HCT116 (cell line): ENCODE measurements around the gene MCF2L. TPM values are rescaled to one million over a fixed set of nuclear protein-coding genes. Genes with fewer than 3 reads are reported as not detected.

Experiments used
- ATAC-seq: fragments of 200-7000 bp; cut with Tn5 transposase; 2 replicates; pipeline ENCODE4 v1.9.1; 2020; ENCODE audit warnings: mild to moderate bottlenecking, moderate library complexity
- BruUV-seq: library from RNA; stranded (reverse); fragments of 400-500 nt; replicated peaks from 2 replicates; lab custom pipeline; 2021; lab: Mats Ljungman, UMichigan
- CTCF ChIA-PET: fragments of 300-600 bp; sonication (Branson Sonifier 250); formaldehyde crosslinking; loops from one replicate; lab custom pipeline; 2021; ENCODE audit warnings: antibody characterized with exemption; lab: Charles Lee
- POLR2A ChIA-PET: fragments of 300-600, 350-600 bp; sonication (Branson Sonifier 250); formaldehyde crosslinking; loops from one replicate; lab custom pipeline; 2021; ENCODE audit warnings: antibody characterized with exemption; lab: Charles Lee
- RAD21 ChIA-PET, 2 experiments: fragments of 300-600 bp; sonication (Branson Sonifier 250); formaldehyde crosslinking; loops; one replicate each; lab custom pipeline; 2023; ENCODE audit warnings: low total read pairs in 2 of 2; ENCODE audit not compliant: uncharacterized antibody in 2 of 2, unreplicated experiment in 2 of 2, low non-redundant PET in 1 of 2; lab: Charles Lee
- DNase-seq: peaks from one replicate; pipeline ENCODE4 v3.0.0-alpha.2; 2010; ENCODE audit warnings: low read depth, low spot score
- H2AFZ ChIP-seq: fragments of 200-600 bp; shearing (Covaris generic), sonication (generic); 2 replicates; pipeline ENCODE4 v1.6.1; 2017; ENCODE audit warnings: low read depth, mixed run types, mixed read lengths, antibody characterized with exemption, low read length; ENCODE audit not compliant: poor library complexity, severe bottlenecking
- H3K27ac ChIP-seq: 2 replicates; pipeline ENCODE4 v1.5.1; 2012; ENCODE audit warnings: low read depth, low read length
- H3K27me3 ChIP-seq: fragments of 200-600 bp; sonication (generic); 2 replicates; pipeline ENCODE4 v1.6.1; 2016; ENCODE audit warnings: mixed run types, low read length, mixed read lengths; ENCODE audit not compliant: insufficient read depth
- H3K36me3 ChIP-seq, 2 experiments: fragments of 200-500 bp in 1 of 2; fragments of 200-600 bp in 1 of 2; sonication (Bioruptor generic) in 1 of 2; sonication (generic) in 1 of 2; 2 replicates each; pipeline versions ENCODE4 v1.5.1 to v1.6.1; 2014 to 2016; ENCODE audit warnings: low read length in 2 of 2, inconsistent platforms in 1 of 2, mixed read lengths in 1 of 2, mixed run types in 1 of 2; ENCODE audit not compliant: insufficient read depth in 2 of 2, control insufficient read depth in 1 of 2
- H3K4me1 ChIP-seq, 2 experiments: fragments of 200-600 bp in 1 of 2; sonication (generic) in 1 of 2; 2 replicates each; pipeline versions ENCODE4 v1.5.1 to v1.6.1; 2012 to 2017; ENCODE audit warnings: low read length in 2 of 2, inconsistent platforms in 1 of 2, mild to moderate bottlenecking in 1 of 2, mixed read lengths in 1 of 2, mixed run types in 1 of 2, moderate library complexity in 1 of 2; ENCODE audit not compliant: insufficient read depth in 2 of 2, control insufficient read depth in 1 of 2
- H3K4me2 ChIP-seq: fragments of 200-600 bp; sonication (generic); 2 replicates; pipeline ENCODE4 v1.6.1; 2017; ENCODE audit warnings: mixed run types, low read length, mixed read lengths
- H3K4me3 ChIP-seq, 2 experiments: fragments of 200-600 bp in 1 of 2; sonication (generic) in 1 of 2; replicated peaks in 1 of 2; 2 replicates each; pipeline ENCODE4 v1.5.1; 2011 to 2016; ENCODE audit warnings: low read length in 2 of 2, control low read depth in 1 of 2, low read depth in 1 of 2, mild to moderate bottlenecking in 1 of 2, mixed read lengths in 1 of 2, mixed run types in 1 of 2
- H3K79me2 ChIP-seq: fragments of 200-600 bp; sonication (generic); 2 replicates; pipeline ENCODE4 v1.6.1; 2017; ENCODE audit warnings: mild to moderate bottlenecking, mixed run types, low read length, moderate library complexity, mixed read lengths; ENCODE audit not compliant: insufficient read depth
- H3K9ac ChIP-seq: fragments of 200-600 bp; sonication (generic); 2 replicates; pipeline ENCODE4 v1.6.1; 2016; ENCODE audit warnings: low read length, mixed read lengths
- H3K9me2 ChIP-seq: fragments of 200-600 bp; sonication (generic), shearing (Covaris generic); 2 replicates; pipeline ENCODE4 v1.6.1; 2017; ENCODE audit warnings: mixed run types, mild to moderate bottlenecking, moderate library complexity; ENCODE audit not compliant: insufficient read depth
- H3K9me3 ChIP-seq, 2 experiments: fragments of 200-500 bp in 1 of 2; fragments of 200-600 bp in 1 of 2; sonication (Bioruptor generic) in 1 of 2; sonication (generic) in 1 of 2; 2 replicates each; pipeline ENCODE4 v1.6.1; 2014 to 2017; ENCODE audit warnings: low read length in 2 of 2, mixed read lengths in 2 of 2, inconsistent platforms in 1 of 2, low read depth in 1 of 2, mild to moderate bottlenecking in 1 of 2, mixed run types in 1 of 2, moderate library complexity in 1 of 2; ENCODE audit not compliant: control insufficient read depth in 1 of 2, insufficient read depth in 1 of 2
- H4K20me1 ChIP-seq: fragments of 200-600 bp; sonication (generic), shearing (Covaris generic); 2 replicates; pipeline ENCODE4 v1.6.1; 2017; ENCODE audit warnings: mixed run types, mild to moderate bottlenecking, moderate library complexity; ENCODE audit not compliant: insufficient read depth
- CBX3 ChIP-seq: IDR thresholded peaks from 2 replicates; pipeline ENCODE4 v1.6.1; 2012; ENCODE audit warnings: low read depth
- EGR1 ChIP-seq: IDR thresholded peaks from 2 replicates; pipeline ENCODE4 v1.6.1; 2012; ENCODE audit warnings: low read depth
- POLR2AphosphoS5 ChIP-seq: IDR thresholded peaks from 2 replicates; pipeline ENCODE4 v1.6.1; 2011; ENCODE audit warnings: mild to moderate bottlenecking, low read depth, low read length, moderate library complexity
- RAD21 ChIP-seq: IDR thresholded peaks from 2 replicates; pipeline ENCODE4 v1.6.1; 2012; ENCODE audit warnings: low read depth, mild to moderate bottlenecking
- SP1 ChIP-seq: IDR thresholded peaks from 2 replicates; pipeline ENCODE4 v1.6.1; 2012; ENCODE audit warnings: low read depth
- YY1 ChIP-seq: IDR thresholded peaks from 2 replicates; pipeline ENCODE4 v1.6.1; 2011; ENCODE audit warnings: low read length, low read depth, moderate library complexity, mild to moderate bottlenecking; ENCODE audit not compliant: insufficient replicate concordance; ENCODE audit errors: extremely low read depth
- ZBTB33 ChIP-seq: IDR thresholded peaks from 2 replicates; pipeline ENCODE4 v1.6.1; 2011; ENCODE audit warnings: mild to moderate bottlenecking, low read length, moderate library complexity; ENCODE audit not compliant: insufficient replicate concordance; ENCODE audit errors: extremely low read depth
- ZNF274 ChIP-seq: fragments of 200-500 bp; sonication (Bioruptor generic); IDR thresholded peaks from 2 replicates; pipeline ENCODE4 v1.6.1; 2014; ENCODE audit warnings: mild to moderate bottlenecking, low read depth, low read length, inconsistent platforms
- intact Hi-C: fragments of 100-400 bp; cut with micrococcal nuclease; formaldehyde crosslinking; loops from 2 replicates; pipeline ENCODE4 v1.10.0; 2022
- total RNA-seq: library from RNA; stranded (reverse); gene quantifications from one replicate; pipeline ENCODE4 v1.2.1, GENCODE V29; 2021; ENCODE audit not compliant: unreplicated experiment

The MCF2L gene
- total RNA-seq, 1 experiment from 2014 or later = 19.3 TPM

GRCh38 chr13:112972258-112972657 is 3.2 kb downstream of the MCF2L start:
- BruUV-seq = no TSS peak
- CTCF ChIA-PET = no interaction called here

More at GRCh38 chr13:112972258-112972657, 3.2 kb downstream of the MCF2L start:
- no peak for ATAC-seq
- peaks cover 9 to 23% of the 10 kb centered on the region in 2 experiments; a peak in 3 of 4 replicates for H3K4me1 ChIP-seq
- no peaks in the 10 kb centered on the region for H3K79me2 ChIP-seq
- H3K9ac ChIP-seq = no peak overlapping the region
- no peaks in the 10 kb centered on the region for H3K27me3 ChIP-seq
- peaks cover 0 to 4% of the 10 kb centered on the region in 2 experiments; a peak in 1 of 4 replicates for H3K9me3 ChIP-seq
- POLR2A ChIA-PET = no interaction called here
- H4K20me1 ChIP-seq = no peaks in the 10 kb centered on the region
- no peaks in the 10 kb centered on the region for H3K36me3 ChIP-seq
- no peak overlapping the region for H3K4me2 ChIP-seq
- no peak overlapping the region for H3K27ac ChIP-seq
- intact Hi-C loops = no loop called here
- TF ChIP-seq ZNF274 (no peak), RAD21 (no peak), CBX3 (no peak), POLR2AphosphoS5 (no peak), YY1 (no peak), EGR1 (no peak), ZBTB33 (no peak), SP1 (no peak)
- H3K4me3 ChIP-seq = no peak overlapping the region
- no peak overlapping the region for H2AFZ ChIP-seq
- RAD21 ChIA-PET = no interaction called here
- no peaks in the 10 kb centered on the region for H3K9me2 ChIP-seq
- DNase-seq = no peak
